ENCODE results near the gene TSHZ3. TPM values are rescaled to one million over a fixed set of nuclear protein-coding genes. Genes with fewer than 3 reads are reported as not detected.

TSHZ3 gene
- total RNA-seq, 6 experiments from 2014 or later = 9.1 to 14.0 (median 13.1) TPM

DNA sequence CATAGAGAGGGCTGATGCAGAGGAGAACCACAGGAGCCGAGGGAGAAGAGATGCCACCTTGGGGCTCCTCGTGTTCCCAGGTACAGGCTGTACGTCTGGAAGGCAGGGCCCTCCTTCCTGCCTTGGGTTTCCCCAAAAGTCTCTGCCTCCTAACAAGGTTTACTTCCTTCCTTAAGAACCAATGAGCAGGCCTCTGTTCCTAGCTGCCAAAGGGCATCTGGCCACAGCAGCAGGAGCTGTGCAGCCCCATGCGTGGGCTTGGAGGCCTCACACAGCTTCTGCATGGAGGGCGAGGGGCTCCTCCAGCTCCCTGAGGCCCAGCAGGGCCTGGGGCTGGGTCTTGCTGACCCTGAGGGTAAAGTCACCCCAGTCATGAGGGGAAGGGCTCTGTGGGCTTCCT, 40.6 kb upstream of the TSHZ3 start:
- H3K36me3 Mint-ChIP-seq (ENCODE audit: low read depth) = no peaks in the 10 kb centered on the region
- H3K9me3 Mint-ChIP-seq = no peaks in the 10 kb centered on the region
- H3K4me3 Mint-ChIP-seq = no peak overlapping the region
- no peak overlapping the region for H3K27ac Mint-ChIP-seq
- no peak for DNase-seq
- TF ChIP-seq, protein P1, sequence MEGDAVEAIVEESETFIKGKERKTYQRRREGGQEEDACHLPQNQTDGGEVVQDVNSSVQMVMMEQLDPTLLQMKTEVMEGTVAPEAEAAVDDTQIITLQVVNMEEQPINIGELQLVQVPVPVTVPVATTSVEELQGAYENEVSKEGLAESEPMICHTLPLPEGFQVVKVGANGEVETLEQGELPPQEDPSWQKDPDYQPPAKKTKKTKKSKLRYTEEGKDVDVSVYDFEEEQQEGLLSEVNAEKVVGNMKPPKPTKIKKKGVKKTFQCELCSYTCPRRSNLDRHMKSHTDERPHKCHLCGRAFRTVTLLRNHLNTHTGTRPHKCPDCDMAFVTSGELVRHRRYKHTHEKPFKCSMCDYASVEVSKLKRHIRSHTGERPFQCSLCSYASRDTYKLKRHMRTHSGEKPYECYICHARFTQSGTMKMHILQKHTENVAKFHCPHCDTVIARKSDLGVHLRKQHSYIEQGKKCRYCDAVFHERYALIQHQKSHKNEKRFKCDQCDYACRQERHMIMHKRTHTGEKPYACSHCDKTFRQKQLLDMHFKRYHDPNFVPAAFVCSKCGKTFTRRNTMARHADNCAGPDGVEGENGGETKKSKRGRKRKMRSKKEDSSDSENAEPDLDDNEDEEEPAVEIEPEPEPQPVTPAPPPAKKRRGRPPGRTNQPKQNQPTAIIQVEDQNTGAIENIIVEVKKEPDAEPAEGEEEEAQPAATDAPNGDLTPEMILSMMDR (IDR thresholded peaks at IDR 0.05) = no peak
- H3K4me1 Mint-ChIP-seq (ENCODE audit: low read depth) = no peaks in the 10 kb centered on the region
- H3K27me3 Mint-ChIP-seq (ENCODE audit: insufficient read depth) = peaks cover 32% of the 10 kb centered on the region

DNA sequence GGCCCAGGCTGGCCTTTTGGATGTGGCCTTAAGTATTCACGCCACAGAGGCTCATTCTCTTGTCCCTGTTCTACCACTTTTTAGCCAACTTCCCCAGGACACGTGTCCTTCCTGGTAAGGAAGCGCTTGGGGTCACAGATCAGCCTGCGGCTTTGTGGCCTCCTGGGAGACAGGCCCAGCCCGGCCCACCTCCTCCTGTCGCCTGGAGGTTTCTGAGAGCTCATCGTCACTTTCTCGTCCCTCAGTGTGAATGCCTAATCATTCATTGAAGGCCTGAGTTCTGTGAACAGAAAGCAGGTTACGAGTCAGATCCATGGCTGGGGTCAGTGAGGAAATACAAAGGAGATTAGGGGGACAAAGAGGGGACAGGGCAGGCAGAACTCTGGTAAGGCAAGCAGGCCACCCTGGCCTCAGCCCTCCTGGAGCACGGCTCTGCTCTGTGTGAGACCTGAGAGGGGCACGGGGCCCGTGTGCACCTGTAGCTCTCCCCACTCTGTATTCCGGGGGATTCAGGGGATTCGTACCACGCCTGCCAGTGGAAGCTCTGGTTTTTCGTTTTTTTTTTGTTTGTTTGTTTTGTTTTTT, 38.6 kb upstream of the TSHZ3 start:
- no peak overlapping the region for H3K4me3 Mint-ChIP-seq
- DNase-seq = no peak
- TF ChIP-seq, protein P1 (IDR thresholded peaks at IDR 0.05) = no peak
- H3K27ac Mint-ChIP-seq = no peak overlapping the region
- peaks cover 20% of the 10 kb centered on the region for H3K27me3 Mint-ChIP-seq (ENCODE audit: insufficient read depth)
- H3K4me1 Mint-ChIP-seq (ENCODE audit: low read depth) = no peaks in the 10 kb centered on the region
- no peaks in the 10 kb centered on the region for H3K36me3 Mint-ChIP-seq (ENCODE audit: low read depth)
- no peaks in the 10 kb centered on the region for H3K9me3 Mint-ChIP-seq

DNA sequence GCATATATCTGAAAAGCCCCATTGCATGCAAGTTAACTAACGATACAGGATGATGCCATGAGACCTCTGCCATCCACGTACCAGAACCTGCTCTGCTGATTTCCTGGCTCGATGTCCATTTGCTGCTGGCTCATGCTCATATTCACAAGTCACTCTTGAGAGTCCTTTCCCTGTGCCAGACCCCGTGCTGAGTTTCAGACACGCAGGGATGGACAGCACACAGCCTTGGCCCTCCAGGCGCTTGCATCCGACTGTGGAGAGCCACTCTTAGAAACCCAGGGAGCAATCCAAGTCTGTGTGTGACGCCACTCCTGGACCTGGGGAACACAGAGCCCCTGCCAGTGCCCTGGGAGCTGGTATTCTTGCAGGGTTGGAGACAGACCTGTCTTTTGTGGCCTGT, 37.6 kb upstream of the TSHZ3 start:
- H3K36me3 Mint-ChIP-seq (ENCODE audit: low read depth) = no peaks in the 10 kb centered on the region
- DNase-seq = no peak
- H3K4me3 Mint-ChIP-seq = no peak overlapping the region
- H3K4me1 Mint-ChIP-seq (ENCODE audit: low read depth) = no peaks in the 10 kb centered on the region; the same call in 1 of the 2 replicates
- peaks cover 20% of the 10 kb centered on the region for H3K27me3 Mint-ChIP-seq (ENCODE audit: insufficient read depth)
- no peak overlapping the region for H3K27ac Mint-ChIP-seq
- no peaks in the 10 kb centered on the region for H3K9me3 Mint-ChIP-seq
- TF ChIP-seq, protein P1 (IDR thresholded peaks at IDR 0.05) = no peak

DNA sequence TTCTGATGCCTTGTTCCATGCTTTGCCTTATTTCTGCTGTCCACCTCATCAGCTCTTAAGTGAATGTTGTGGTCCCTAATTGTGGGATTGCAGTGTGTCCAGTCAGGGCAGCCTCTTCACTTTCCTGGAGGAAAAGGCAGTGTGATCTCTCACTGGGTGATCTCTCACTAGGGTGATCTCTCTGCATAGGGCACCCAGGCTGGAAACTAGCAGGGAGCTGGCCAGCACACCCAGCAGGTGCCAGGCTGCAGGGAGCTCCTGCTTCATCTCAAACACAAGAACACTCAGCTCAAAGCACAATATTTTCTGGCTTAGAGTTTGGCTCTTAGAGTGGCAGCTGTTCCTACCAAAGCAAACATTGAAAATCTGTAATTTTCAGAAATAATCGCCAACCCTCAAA, 36.5 kb upstream of the TSHZ3 start:
- H3K27me3 Mint-ChIP-seq (ENCODE audit: insufficient read depth) = peaks cover 24% of the 10 kb centered on the region
- H3K4me3 Mint-ChIP-seq = no peak overlapping the region
- peaks cover 6% of the 10 kb centered on the region for H3K4me1 Mint-ChIP-seq (ENCODE audit: low read depth)
- no peak for DNase-seq
- TF ChIP-seq, protein P1 (IDR thresholded peaks at IDR 0.05) = no peak
- no peaks in the 10 kb centered on the region for H3K36me3 Mint-ChIP-seq (ENCODE audit: low read depth)
- no peaks in the 10 kb centered on the region for H3K9me3 Mint-ChIP-seq
- H3K27ac Mint-ChIP-seq = no peak overlapping the region

DNA sequence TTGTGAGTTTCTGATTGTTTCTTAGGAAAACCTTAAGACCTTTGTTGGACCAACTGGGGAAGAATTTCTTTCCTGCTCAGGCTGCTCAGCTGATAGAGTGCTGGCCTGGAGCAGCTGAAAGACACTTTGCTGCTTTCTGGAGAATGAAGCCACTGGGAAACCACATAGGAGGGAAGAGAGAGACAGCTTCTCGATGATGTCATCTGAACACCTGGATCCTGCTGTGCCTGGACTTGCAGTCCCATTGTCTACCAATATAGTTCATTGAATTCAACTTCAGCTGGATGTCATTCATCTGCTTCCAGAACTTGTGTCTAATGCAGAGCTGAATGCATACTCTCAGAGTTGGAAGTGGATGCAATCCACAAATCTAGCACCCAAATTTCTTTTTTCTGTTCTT, 34.3 kb upstream of the TSHZ3 start:
- Mint-ChIP-seq H3K4me3 (no peak overlapping the region), H3K27ac (no peak overlapping the region), H3K9me3 (no peaks in the 10 kb centered on the region), H3K4me1 (ENCODE audit: low read depth) (peaks cover 13% of the 10 kb centered on the region), H3K36me3 (ENCODE audit: low read depth) (no peaks in the 10 kb centered on the region), H3K27me3 (ENCODE audit: insufficient read depth) (peaks cover 15% of the 10 kb centered on the region)
- TF ChIP-seq, protein P1 (IDR thresholded peaks at IDR 0.05) = no peak
- DNase-seq = no peak
